Left cardiac atrium (tissue), 2 donors: Measurements from ENCODE around the gene CPNE5. TPM values are rescaled to one million over a fixed set of nuclear protein-coding genes. Genes with fewer than 3 reads are reported as not detected.

Experiments
- total RNA-seq, 2 donors: library from RNA; stranded (reverse); fragmentation: NEBNext Ultra II Directional; extraction: Animal tissue kit (Norgen Biotek cat#: 25700); gene quantifications; one replicate each; pipeline ENCODE4 v1.2.1, GENCODE V29; 2021
- donor health status: DM: no; HTN: yes; CAD: no; lungs with severe emphysema.
- donor health status: DM: yes; HTN: yes; CAD: no.

CPNE5 gene
- total RNA-seq, 2 donors from 2014 or later = 14.7 to 63.5 TPM

Other genes starting within 250 kb of the CPNE5 start
- 100 to 1,000 TPM; 128 to 201 TPM for gene SRSF3, start 245.1 kb downstream of the CPNE5 start, total RNA-seq
- 10 to 100 TPM; 31.5 to 83.0 TPM for gene CDKN1A, start 160.7 kb downstream of the CPNE5 start, total RNA-seq
- under 1 TPM; 0.05 to 0.12 TPM for gene RAB44, start 141.6 kb downstream of the CPNE5 start, total RNA-seq
- 10 to 100 TPM; 52.4 to 56.3 TPM for gene PPIL1, start 35.4 kb upstream of the CPNE5 start, total RNA-seq
- gene C6orf89, start 46.5 kb upstream of the CPNE5 start, total RNA-seq = 10 to 100 TPM; 62.9 to 74.1 TPM
- gene PI16, start 115.3 kb upstream of the CPNE5 start, total RNA-seq = 10 to 100 TPM; 28.2 to 47.0 TPM
- gene MTCH1, start 146.8 kb upstream of the CPNE5 start, total RNA-seq = 100 to 1,000 TPM; 178 to 214 TPM
- gene FGD2, start 166.2 kb upstream of the CPNE5 start, total RNA-seq = 10 to 100 TPM; 15.1 to 15.5 TPM